PC-3 (cell line): ENCODE measurements around the gene SENP7. TPM values are rescaled to one million over a fixed set of nuclear protein-coding genes. Genes with fewer than 3 reads are reported as not detected.

Experiments
- ATAC-seq: fragments of 200-7000 bp; cut with Tn5 transposase; 2 replicates; pipeline ENCODE4 v1.9.1; 2020; ENCODE audit warnings: mild to moderate bottlenecking, moderate library complexity
- BruUV-seq: library from RNA; stranded (reverse); fragments of 400-500 nt; replicated peaks from 2 replicates; lab custom pipeline; 2021; lab: Mats Ljungman, UMichigan
- CTCF ChIA-PET: fragments of 300-600 bp; sonication (Branson Sonifier 250); formaldehyde crosslinking; loops from one replicate; lab custom pipeline; 2022; ENCODE audit warnings: antibody characterized with exemption; lab: Charles Lee
- POLR2A ChIA-PET: fragments of 300-600 bp; sonication (Branson Sonifier 250); formaldehyde crosslinking; loops from one replicate; lab custom pipeline; 2022; ENCODE audit warnings: antibody characterized with exemption; ENCODE audit not compliant: unreplicated experiment; lab: Charles Lee
- DNase-seq: peaks from one replicate; pipeline ENCODE4 v3.0.0-alpha.2; 2015
- H2AFZ ChIP-seq: fragments of 300-600 bp; sonication (generic); 2 replicates; pipeline ENCODE4 v1.6.0; 2016; ENCODE audit warnings: antibody characterized with exemption, low read length
- H3F3A ChIP-seq: fragments of 300-600 bp; sonication (generic); one replicate; pipeline ENCODE4 v1.6.0; 2017; ENCODE audit warnings: antibody characterized with exemption, low read length, control low read depth, mild to moderate bottlenecking; ENCODE audit not compliant: unreplicated experiment
- H3K27ac ChIP-seq: fragments of 300-600 bp; sonication (generic); 2 replicates; pipeline ENCODE4 v1.5.1; 2016; ENCODE audit warnings: mild to moderate bottlenecking, low read length
- H3K27me3 ChIP-seq: fragments of 300-600 bp; sonication (generic); 2 replicates; pipeline ENCODE4 v1.6.1; 2016; ENCODE audit warnings: low read length, mixed read lengths
- H3K36me3 ChIP-seq: fragments of 300-600 bp; sonication (generic); 2 replicates; pipeline ENCODE4 v1.6.1; 2016; ENCODE audit warnings: low read depth, mixed run types, low read length, mixed read lengths
- H3K4me1 ChIP-seq: fragments of 300-600 bp; sonication (generic); 2 replicates; pipeline ENCODE4 v1.5.1; 2016; ENCODE audit warnings: low read length; ENCODE audit not compliant: insufficient read depth
- H3K4me2 ChIP-seq: fragments of 300-600 bp; sonication (generic); 2 replicates; pipeline ENCODE4 v1.6.0; 2016; ENCODE audit warnings: low read length
- H3K4me3 ChIP-seq: fragments of 300-600 bp; sonication (generic); 2 replicates; pipeline ENCODE4 v1.5.1; 2016; ENCODE audit warnings: mild to moderate bottlenecking, low read length, mixed read lengths
- H3K79me2 ChIP-seq: fragments of 300-600 bp; sonication (generic); 2 replicates; pipeline ENCODE4 v1.6.1; 2017; ENCODE audit warnings: low read length, mixed read lengths
- H3K9ac ChIP-seq: fragments of 300-600 bp; sonication (generic); 2 replicates; pipeline ENCODE4 v1.6.0; 2016; ENCODE audit warnings: mild to moderate bottlenecking, low read length
- H3K9me2 ChIP-seq: fragments of 300-600 bp; sonication (generic); replicated peaks from 2 replicates; pipeline ENCODE4 v1.6.1; 2016; ENCODE audit warnings: mixed run types, low read length, mixed read lengths
- H3K9me3 ChIP-seq: fragments of 300-600 bp; sonication (generic); 2 replicates; pipeline ENCODE4 v1.6.1; 2016; ENCODE audit warnings: low read length, mixed read lengths
- H4K20me1 ChIP-seq: fragments of 300-600 bp; sonication (generic); 2 replicates; pipeline ENCODE4 v1.6.1; 2016; ENCODE audit warnings: low read length, mixed read lengths
- CTCF ChIP-seq: fragments of 300-600 bp; sonication (generic); conservative IDR thresholded peaks from 2 replicates; pipeline ENCODE4 v1.5.1; 2017; ENCODE audit warnings: antibody characterized with exemption, low read depth, mild to moderate bottlenecking, low read length
- EZH2 ChIP-seq: fragments of 300-600 bp; sonication (generic); IDR thresholded peaks from one replicate; pipeline ENCODE4 v1.6.1; 2017; ENCODE audit warnings: antibody characterized with exemption, mild to moderate bottlenecking, low read length; ENCODE audit not compliant: unreplicated experiment
- EZH2phosphoT487 ChIP-seq: fragments of 300-600 bp; sonication (generic); IDR thresholded peaks from 2 replicates; pipeline ENCODE4 v1.6.1; 2018; ENCODE audit warnings: mild to moderate bottlenecking, antibody characterized with exemption, low read length, borderline replicate concordance
- intact Hi-C: fragments of 100-400 bp; cut with micrococcal nuclease; formaldehyde crosslinking; loops from 2 replicates; pipeline ENCODE4 v1.9.0; 2023
- total RNA-seq: library from RNA; depleted of rRNA; stranded (reverse); fragments of >200 nt; gene quantifications from 2 replicates; pipeline ENCODE4 v1.2.3, GENCODE V29; 2014

Gene SENP7
- total RNA-seq, 1 experiment from 2014 or later, result 4.8 TPM

DNA sequence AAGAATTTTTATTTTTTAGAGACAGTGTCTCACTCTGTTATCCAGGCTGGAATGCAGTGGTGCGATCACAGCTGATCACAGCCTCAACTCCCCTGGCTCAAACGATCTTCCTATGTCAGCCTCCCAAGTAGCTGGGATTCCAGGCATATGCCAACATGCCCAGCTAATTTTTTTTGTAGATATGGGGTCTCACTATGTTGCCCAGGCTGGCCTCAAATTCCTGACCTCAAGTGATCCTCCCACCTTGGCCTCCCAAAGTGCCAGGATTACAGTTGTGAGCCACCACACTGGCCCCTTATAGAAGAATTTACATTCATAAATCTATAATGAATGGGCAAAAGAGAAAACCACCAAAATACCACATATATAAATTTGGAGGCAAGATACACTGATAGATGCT, 15.2 kb downstream of the SENP7 start:
- Histone ChIP-seq H3K4me1 (no peaks in the 10 kb centered on the region), H3K27ac (no peak overlapping the region), H3K9me3 (no peaks in the 10 kb centered on the region), H3K4me2 (no peak overlapping the region), H3F3A (no peaks in the 10 kb centered on the region), H4K20me1 (no peaks in the 10 kb centered on the region), H3K4me3 (no peak overlapping the region), H3K9ac (no peak overlapping the region), H2AFZ (no peak overlapping the region), H3K9me2 (no peaks in the 10 kb centered on the region), H3K36me3 (no peaks in the 10 kb centered on the region), H3K79me2 (no peaks in the 10 kb centered on the region), H3K27me3 (no peaks in the 10 kb centered on the region)
- ChIA-PET CTCF (no interaction called here), POLR2A (no interaction called here)
- TF ChIP-seq CTCF (no peak), EZH2phosphoT487 (no peak), EZH2 (no peak)
- DNase-seq (no peak), ATAC-seq (no peak)
- no TSS peak for BruUV-seq
- intact Hi-C loops, result no loop called here

- Histone ChIP-seq H4K20me1 (no peaks in the 10 kb centered on the region), H2AFZ (no peak overlapping the region), H3K9me3 (no peaks in the 10 kb centered on the region), H3K4me2 (no peak overlapping the region), H3K9me2 (no peaks in the 10 kb centered on the region), H3K27ac (no peak overlapping the region), H3K36me3 (no peaks in the 10 kb centered on the region), H3K79me2 (no peaks in the 10 kb centered on the region), H3K4me1 (no peaks in the 10 kb centered on the region), H3K4me3 (no peak overlapping the region), H3F3A (no peaks in the 10 kb centered on the region), H3K9ac (no peak overlapping the region), H3K27me3 (no peaks in the 10 kb centered on the region)
- TF ChIP-seq EZH2, result no peak
- peak; percentile 52 for TF ChIP-seq CTCF
- ChIA-PET POLR2A (no interaction called here), CTCF (interaction anchor here (0.6 kb wide), 1 partner anchor 35 kb away, joined by 3 read pairs; no protein-coding TSS in a partner anchor)
- peak; percentile 21 for DNase-seq
- intact Hi-C loops, result no loop called here
- ATAC-seq, result peak; percentile 27; the same call in 1 of the 2 replicates
- BruUV-seq, result no TSS peak
These were observed 17.5 kb downstream of the SENP7 start for GRCh38 chr3:101495552-101495951.

GRCh38 chr3:101484805-101485620, 28.0 kb downstream of the SENP7 start:
- H3K36me3 ChIP-seq, result no peaks in the 10 kb centered on the region
- BruUV-seq, result no TSS peak
- no peak for TF ChIP-seq EZH2phosphoT487
- no peak for TF ChIP-seq CTCF
- TF ChIP-seq EZH2, result no peak
- no peaks in the 10 kb centered on the region for H3K27me3 ChIP-seq
- no peak overlapping the region for H2AFZ ChIP-seq
- POLR2A ChIA-PET, result no interaction called here
- no peaks in the 10 kb centered on the region for H3K9me3 ChIP-seq
- intact Hi-C loops, result no loop called here
- no peak overlapping the region for H3K9ac ChIP-seq
- no peak overlapping the region for H3K4me3 ChIP-seq
- H3F3A ChIP-seq, result no peaks in the 10 kb centered on the region
- H4K20me1 ChIP-seq, result no peaks in the 10 kb centered on the region
- no peaks in the 10 kb centered on the region for H3K79me2 ChIP-seq
- no peak overlapping the region for H3K4me2 ChIP-seq
- peak; percentile 28 for DNase-seq
- ATAC-seq, result no peak
- CTCF ChIA-PET, result no interaction called here
- H3K27ac ChIP-seq, result no peak overlapping the region
- H3K9me2 ChIP-seq, result no peaks in the 10 kb centered on the region
- peaks cover 6% of the 10 kb centered on the region; the same call in 1 of the 2 replicates for H3K4me1 ChIP-seq
